HUES48 (cell line): ENCODE measurements around the gene C5orf22.
"Not testable (repeated sequence)": the region's sequence is repeated elsewhere in the genome, so short reads cannot be mapped to it uniquely, and the experiment has no call there.

Experiments used
- H3K27ac ChIP-seq: one replicate; pipeline ENCODE4 v1.7.0; 2013; ENCODE audit warnings: low read depth, low read length, inconsistent platforms
- H3K27me3 ChIP-seq: 2 replicates; pipeline ENCODE4 v1.6.1; 2013; ENCODE audit warnings: mild to moderate bottlenecking, low read length; ENCODE audit not compliant: control insufficient read depth, insufficient read depth
- H3K36me3 ChIP-seq: 2 replicates; pipeline ENCODE4 v1.6.1; 2013; ENCODE audit warnings: low read length; ENCODE audit not compliant: control insufficient read depth, insufficient read depth
- H3K4me1 ChIP-seq: 2 replicates; pipeline ENCODE4 v1.6.1; 2013; ENCODE audit warnings: mild to moderate bottlenecking, low read length; ENCODE audit not compliant: control insufficient read depth, insufficient read depth
- H3K4me3 ChIP-seq: 2 replicates; pipeline ENCODE4 v1.5.1; 2013; ENCODE audit warnings: mild to moderate bottlenecking, low read depth, low read length
- H3K9ac ChIP-seq: 2 replicates; pipeline ENCODE4 v1.6.1; 2013; ENCODE audit warnings: mild to moderate bottlenecking, low read depth, low read length, moderate library complexity
- H3K9me3 ChIP-seq: 2 replicates; pipeline ENCODE4 v1.6.1; 2013; ENCODE audit warnings: low read length; ENCODE audit not compliant: control insufficient read depth, insufficient read depth

Gene C5orf22

DNA sequence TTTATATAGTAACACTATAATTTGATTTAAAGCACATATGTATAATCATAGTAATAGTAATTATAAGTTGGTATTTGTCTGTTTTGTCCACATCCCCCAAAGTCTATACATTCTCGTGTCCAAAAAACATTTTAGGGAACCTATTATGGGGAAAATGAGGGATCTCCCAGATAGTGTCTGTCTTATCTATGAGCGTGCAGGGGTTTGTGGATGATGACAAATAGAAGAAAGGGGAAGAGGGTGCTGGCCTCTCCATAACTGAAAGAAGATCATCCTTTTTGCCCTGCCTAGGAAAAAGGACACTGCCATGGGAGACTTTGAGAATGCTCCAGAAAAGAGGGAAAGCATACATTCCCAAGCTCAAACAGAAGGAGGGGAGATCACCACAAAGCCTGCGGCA lies 45.3 kb downstream of the C5orf22 start:
- H3K4me3 ChIP-seq: no peak overlapping the region
- no peaks in the 10 kb centered on the region for H3K27me3 ChIP-seq
- no peak overlapping the region for H3K27ac ChIP-seq
- no peaks in the 10 kb centered on the region for H3K36me3 ChIP-seq
- no peak overlapping the region for H3K9ac ChIP-seq
- no peaks in the 10 kb centered on the region for H3K9me3 ChIP-seq
- no peaks in the 10 kb centered on the region for H3K4me1 ChIP-seq

- H3K9me3 ChIP-seq: no peaks in the 10 kb centered on the region
- H3K27ac ChIP-seq: no peak overlapping the region
- no peak overlapping the region for H3K9ac ChIP-seq
- no peaks in the 10 kb centered on the region for H3K27me3 ChIP-seq
- no peaks in the 10 kb centered on the region for H3K4me1 ChIP-seq
- no peak overlapping the region for H3K4me3 ChIP-seq
- H3K36me3 ChIP-seq: no peaks in the 10 kb centered on the region
Observed at GRCh38 chr5:31579558-31579957, 47.5 kb downstream of the C5orf22 start.

- Histone ChIP-seq H3K4me3 (no peak overlapping the region), H3K36me3 (no peaks in the 10 kb centered on the region), H3K27me3 (no peaks in the 10 kb centered on the region), H3K4me1 (no peaks in the 10 kb centered on the region), H3K9ac (no peak overlapping the region), H3K9me3 (no peaks in the 10 kb centered on the region), H3K27ac (no peak overlapping the region)
Observed at GRCh38 chr5:31581498-31582099, 49.5 kb downstream of the C5orf22 start.

- no peak overlapping the region for H3K27ac ChIP-seq
- H3K9me3 ChIP-seq: no peaks in the 10 kb centered on the region
- no peak overlapping the region for H3K4me3 ChIP-seq
- H3K27me3 ChIP-seq: no peaks in the 10 kb centered on the region
- no peaks in the 10 kb centered on the region for H3K4me1 ChIP-seq
- H3K9ac ChIP-seq: no peak overlapping the region
- no peaks in the 10 kb centered on the region for H3K36me3 ChIP-seq
Observed at GRCh38 chr5:31583129-31583528, 51.0 kb downstream of the C5orf22 start.

GRCh38 chr5:31585166-31585894 lies 53.2 kb downstream of the C5orf22 start:
- H3K4me1 ChIP-seq: no peaks in the 10 kb centered on the region
- no peak overlapping the region for H3K9ac ChIP-seq
- H3K27me3 ChIP-seq: no peaks in the 10 kb centered on the region

GRCh38 chr5:31585895-31586270 lies 53.8 kb downstream of the C5orf22 start:
- no peaks in the 10 kb centered on the region for H3K9me3 ChIP-seq
- no peaks in the 10 kb centered on the region for H3K4me1 ChIP-seq
- no peak overlapping the region for H3K27ac ChIP-seq
- no peak overlapping the region for H3K4me3 ChIP-seq
- no peaks in the 10 kb centered on the region for H3K36me3 ChIP-seq
- no peaks in the 10 kb centered on the region for H3K27me3 ChIP-seq
- H3K9ac ChIP-seq: no peak overlapping the region

More at GRCh38 chr5:31585166-31585894, 53.2 kb downstream of the C5orf22 start:
- no peak overlapping the region for H3K27ac ChIP-seq
- no peaks in the 10 kb centered on the region for H3K9me3 ChIP-seq
- H3K36me3 ChIP-seq: no peaks in the 10 kb centered on the region
- H3K4me3 ChIP-seq: no peak overlapping the region

GRCh38 chr5:31587546-31587945 lies 55.4 kb downstream of the C5orf22 start:
- Histone ChIP-seq H3K27me3 (no peaks in the 10 kb centered on the region), H3K36me3 (no peaks in the 10 kb centered on the region), H3K4me3 (no peak overlapping the region), H3K9ac (no peak overlapping the region), H3K27ac (no peak overlapping the region), H3K9me3 (no peaks in the 10 kb centered on the region), H3K4me1 (no peaks in the 10 kb centered on the region)

DNA sequence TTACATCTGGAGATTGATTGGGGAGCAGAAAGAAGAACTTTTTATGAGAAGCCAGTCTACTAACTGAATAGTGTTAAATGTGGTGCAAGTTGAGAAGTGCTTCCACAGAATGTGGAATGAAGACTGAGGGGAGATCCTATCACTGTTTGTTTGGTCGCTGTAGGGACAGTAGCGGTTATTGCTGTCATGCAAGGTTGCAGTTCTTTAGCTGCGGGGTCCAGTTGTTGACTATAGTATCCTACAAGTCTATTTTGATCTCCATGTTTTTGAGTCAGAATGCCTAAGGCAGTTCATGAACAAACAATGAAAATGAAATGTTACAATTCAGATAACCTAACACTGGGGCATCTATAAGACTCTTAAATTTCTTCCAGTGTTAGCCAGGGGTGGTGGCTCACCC lies 61.6 kb downstream of the C5orf22 start:
- H3K4me1 ChIP-seq: no peaks in the 10 kb centered on the region
- H3K9ac ChIP-seq: no peak overlapping the region

DNA sequence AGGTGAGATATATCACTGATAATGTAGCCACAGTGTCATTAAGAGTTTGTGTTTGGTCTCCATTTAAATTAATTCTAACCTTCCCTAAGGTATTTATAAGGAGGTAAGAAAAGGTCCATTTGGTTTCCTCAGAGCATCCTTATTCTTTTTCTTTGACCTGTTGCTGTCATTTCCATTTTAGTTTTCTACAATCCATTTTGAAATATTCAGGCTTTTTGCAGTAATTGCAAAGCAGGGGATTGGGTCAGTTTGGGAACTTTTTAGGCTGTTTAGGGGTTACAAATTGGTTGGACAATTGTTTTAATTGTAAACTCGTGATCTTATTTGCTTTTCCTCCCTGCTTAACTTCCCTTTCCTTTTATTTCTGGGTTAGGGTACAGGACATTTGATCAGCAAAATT lies 64.3 kb downstream of the C5orf22 start:
- no peak overlapping the region for H3K9ac ChIP-seq
- H3K4me1 ChIP-seq: no peaks in the 10 kb centered on the region
- no peaks in the 10 kb centered on the region for H3K9me3 ChIP-seq
- H3K27me3 ChIP-seq: no peaks in the 10 kb centered on the region
- no peaks in the 10 kb centered on the region for H3K36me3 ChIP-seq
- no peak overlapping the region for H3K27ac ChIP-seq
- H3K4me3 ChIP-seq: no peak overlapping the region

More for the DNA sequence above, 61.6 kb downstream of the C5orf22 start:
- Histone ChIP-seq H3K4me3 (no peak overlapping the region), H3K36me3 (no peaks in the 10 kb centered on the region), H3K27me3 (no peaks in the 10 kb centered on the region), H3K9me3 (no peaks in the 10 kb centered on the region), H3K27ac (no peak overlapping the region)

DNA sequence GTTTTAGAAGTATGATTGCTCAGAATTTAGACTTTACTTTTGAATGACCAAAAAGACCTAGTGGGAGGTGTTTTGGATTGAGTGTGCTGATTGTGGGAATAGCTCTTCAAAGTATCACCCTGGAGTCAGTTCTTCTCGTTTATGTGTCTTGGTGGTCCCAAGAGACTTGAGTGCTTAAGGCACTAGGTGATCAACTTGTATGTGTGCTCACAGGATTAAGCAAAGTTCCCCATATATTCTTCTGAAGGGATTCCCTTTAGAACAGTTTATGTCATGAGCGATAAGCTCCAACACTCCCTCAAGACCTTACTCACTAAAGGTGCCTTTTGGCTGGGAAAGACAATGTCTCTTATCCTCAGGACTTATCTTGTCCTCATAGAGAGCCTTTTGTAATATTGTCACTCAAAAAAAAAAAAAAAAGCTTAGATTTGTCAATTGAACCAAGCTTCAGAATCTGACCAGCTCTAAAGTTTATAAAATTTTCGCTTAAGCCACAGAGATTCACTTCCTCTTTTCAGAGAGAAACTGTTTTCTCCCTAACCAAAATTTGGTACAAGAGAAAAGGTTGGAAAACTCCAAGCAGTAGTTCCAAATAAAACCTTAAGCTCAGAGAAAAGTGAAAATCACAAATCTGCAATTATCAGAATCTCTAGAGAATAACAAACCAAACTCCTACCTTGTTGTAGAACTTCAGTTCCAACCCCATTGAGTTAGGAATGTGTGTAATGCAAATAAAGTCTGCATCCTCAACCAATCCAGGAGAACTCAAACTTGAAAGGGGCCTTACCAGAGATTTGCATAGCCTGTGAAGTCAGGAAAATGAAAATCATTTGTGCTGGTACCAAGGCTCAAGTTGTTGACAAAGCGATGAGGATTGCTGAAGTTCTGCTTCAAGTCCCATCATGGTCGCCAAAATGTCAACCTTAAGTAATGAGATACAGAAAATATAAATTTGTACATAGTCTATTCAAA lies 66.8 kb downstream of the C5orf22 start:
- no peak overlapping the region for H3K9ac ChIP-seq
- no peaks in the 10 kb centered on the region for H3K4me1 ChIP-seq
- H3K4me3 ChIP-seq: no peak overlapping the region
- H3K27me3 ChIP-seq: no peaks in the 10 kb centered on the region
- no peaks in the 10 kb centered on the region for H3K9me3 ChIP-seq
- no peaks in the 10 kb centered on the region for H3K36me3 ChIP-seq
- no peak overlapping the region for H3K27ac ChIP-seq

DNA sequence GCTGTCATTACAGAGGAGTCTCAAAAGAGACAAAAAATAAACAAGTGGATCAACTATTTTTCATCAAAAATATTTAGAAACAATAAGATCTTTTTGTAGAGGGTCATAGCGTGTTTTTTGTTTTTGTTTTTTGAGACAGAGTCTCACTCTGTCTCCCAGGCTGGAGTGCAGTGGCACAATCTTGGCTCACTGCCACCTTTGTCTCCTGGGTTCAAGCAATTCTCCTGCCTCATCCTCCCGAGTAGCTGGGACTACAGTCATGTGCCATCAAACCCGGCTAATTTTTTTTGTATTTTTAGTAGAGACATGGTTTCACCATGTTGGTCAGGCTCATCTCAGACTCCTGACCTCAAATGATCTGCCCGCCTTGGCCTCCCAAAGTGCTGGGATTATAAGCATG lies 70.2 kb downstream of the C5orf22 start:
- H3K36me3 ChIP-seq, H3K27ac ChIP-seq, H3K4me3 ChIP-seq, H3K27me3 ChIP-seq, H3K9me3 ChIP-seq, H3K9ac ChIP-seq, H3K4me1 ChIP-seq: not testable (repeated sequence)
